Endothelial cell of umbilical vein (primary cell): ENCODE measurements around the gene CSMD2.

Experiments
- CTCF ChIP-seq, 2 donors: IDR thresholded peaks; 1 replicate in 1 of 2; 2 replicates in 1 of 2; pipeline ENCODE4 v1.5.1; 2011; ENCODE audit warnings: low read length in 2 of 2, mild to moderate bottlenecking in 2 of 2, moderate library complexity in 2 of 2, control low read depth in 1 of 2, inconsistent platforms in 1 of 2, low read depth in 1 of 2; ENCODE audit not compliant: insufficient read depth in 1 of 2; ENCODE audit errors: extremely low read depth in 1 of 2
- POLR2A ChIP-seq: IDR thresholded peaks from 2 replicates; pipeline ENCODE4 v1.6.1; 2012; ENCODE audit warnings: low read depth, mild to moderate bottlenecking, control low read depth, low read length

- no peak for TF ChIP-seq CTCF (IDR thresholded peaks at IDR 0.05; ENCODE audit: extremely low read depth in 1 of 2, insufficient read depth in 1 of 2, low read depth in 1 of 2, low read length in 2 of 2)
- TF ChIP-seq POLR2A = no peak
These were observed 345.6 kb downstream of the CSMD2 start for GRCh38 chr1:33819290-33819912.
